Fibroblast of lung (primary cell): ENCODE results near the gene UMAD1. TPM values are rescaled to one million over a fixed set of nuclear protein-coding genes. Genes with fewer than 3 reads are reported as not detected.

Experiments used
- DNase-seq, 2 donors: peaks; one replicate each; pipeline versions ENCODE4 v3.0.0 to v3.0.0-alpha.2; 2010; ENCODE audit warnings: low read depth in 2 of 2
- H2AFZ ChIP-seq: 2 replicates; pipeline ENCODE4 v1.5.1; 2012; ENCODE audit warnings: low read length, control low read depth, inconsistent platforms
- H3K27ac ChIP-seq: 2 replicates; pipeline ENCODE4 v1.5.1; 2011; ENCODE audit warnings: low read length, control low read depth; ENCODE audit not compliant: insufficient read depth
- H3K27me3 ChIP-seq: 2 replicates; pipeline ENCODE4 v1.5.1; 2011; ENCODE audit warnings: mild to moderate bottlenecking, low read length; ENCODE audit not compliant: control insufficient read depth, insufficient read depth
- H3K36me3 ChIP-seq: 2 replicates; pipeline ENCODE4 v1.5.1; 2011; ENCODE audit warnings: low read length; ENCODE audit not compliant: control insufficient read depth, insufficient read depth
- H3K4me1 ChIP-seq: 2 replicates; pipeline ENCODE4 v1.5.1; 2011; ENCODE audit warnings: low read length; ENCODE audit not compliant: control insufficient read depth, insufficient read depth; ENCODE audit errors: extremely low read depth
- H3K4me2 ChIP-seq: 2 replicates; pipeline ENCODE4 v1.5.1; 2011; ENCODE audit warnings: low read length, control low read depth; ENCODE audit not compliant: insufficient read depth; ENCODE audit errors: extremely low read depth
- H3K4me3 ChIP-seq, 4 experiments: fragments of 200-600 bp in 1 of 4; sonication (generic) in 1 of 4; replicated peaks in 1 of 4; 2 replicates each; pipeline ENCODE4 v1.5.1; 2011 to 2016; ENCODE audit warnings: low read length in 4 of 4, low read depth in 3 of 4, mild to moderate bottlenecking in 3 of 4, control low read depth in 2 of 4, inconsistent platforms in 1 of 4, mixed read lengths in 1 of 4; ENCODE audit not compliant: insufficient read depth in 1 of 4; ENCODE audit errors: control extremely low read depth in 1 of 4
- H3K79me2 ChIP-seq: 2 replicates; pipeline ENCODE4 v1.5.1; 2012; ENCODE audit warnings: mild to moderate bottlenecking, low read length, inconsistent platforms; ENCODE audit not compliant: control insufficient read depth, insufficient read depth
- H3K9ac ChIP-seq: 2 replicates; pipeline ENCODE4 v1.5.1; 2011; ENCODE audit warnings: mild to moderate bottlenecking, low read length, control low read depth; ENCODE audit not compliant: insufficient read depth
- H3K9me3 ChIP-seq: 2 replicates; pipeline ENCODE4 v1.5.1; 2012; ENCODE audit warnings: low read depth, low read length; ENCODE audit not compliant: control insufficient read depth, insufficient read depth
- H4K20me1 ChIP-seq: 2 replicates; pipeline ENCODE4 v1.5.1; 2011; ENCODE audit warnings: low read length; ENCODE audit not compliant: control insufficient read depth, insufficient read depth; ENCODE audit errors: extremely low read depth
- EZH2 ChIP-seq: IDR thresholded peaks from 2 replicates; pipeline ENCODE4 v1.5.1; 2012; ENCODE audit warnings: low read length, control low read depth, mild to moderate bottlenecking; ENCODE audit errors: missing control alignments
- polyA plus RNA-seq, 2 donors: library from polyadenylated mRNA; depleted of rRNA in 1 of 2; stranded (reverse) in 1 of 2; unstranded in 1 of 2; fragments of >200 nt; gene quantifications; 2 replicates each; pipeline ENCODE4 v1.2.1, GENCODE V29; 2011 to 2012; ENCODE audit warnings: missing spikeins in 1 of 2
- total RNA-seq: library from RNA; depleted of rRNA; stranded (reverse); fragments of >200 nt; gene quantifications from 2 replicates; pipeline ENCODE4 v1.2.1, GENCODE V29; 2014
- TF ChIP-seq, protein P1 (sequence below), 2 donors: IDR thresholded peaks in 1 of 2; conservative IDR thresholded peaks in 1 of 2; 1 replicate in 1 of 2; 2 replicates in 1 of 2; pipeline ENCODE4 v1.5.1; 2011 to 2012; ENCODE audit warnings: low read length in 2 of 2, control low read depth in 1 of 2, inconsistent platforms in 1 of 2, low read depth in 1 of 2, mild to moderate bottlenecking in 1 of 2

UMAD1 gene
- total and polyA plus RNA-seq, 2 donors (not counting 1 experiment from before 2014, with no cell fraction given) = 12.4 to 19.8 TPM

DNA sequence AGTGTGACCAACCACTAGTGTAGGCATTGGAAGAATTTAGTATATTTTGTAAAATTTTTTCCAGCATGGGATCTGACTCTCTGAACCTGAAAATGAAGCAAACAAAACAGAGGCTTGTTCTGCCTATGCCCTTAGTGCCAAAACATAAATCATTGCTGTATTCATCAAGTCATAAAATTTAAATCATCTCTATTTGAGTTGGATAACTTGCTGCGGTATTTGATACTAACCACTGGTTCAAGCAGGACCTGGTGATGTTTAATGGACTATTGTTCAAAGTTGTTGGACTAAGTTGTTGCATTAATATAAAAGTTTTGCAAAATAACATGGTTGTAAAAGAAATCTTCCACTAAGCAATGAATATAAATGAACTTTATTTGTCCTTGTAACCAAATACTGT lies 97.6 kb downstream of the UMAD1 start:
- no peaks in the 10 kb centered on the region for H3K27me3 ChIP-seq
- no peaks in the 10 kb centered on the region for H3K4me1 ChIP-seq
- no peaks in the 10 kb centered on the region for H3K79me2 ChIP-seq
- no peak overlapping the region for H3K9ac ChIP-seq
- H3K27ac ChIP-seq = no peak overlapping the region
- no peak for TF ChIP-seq EZH2
- TF ChIP-seq, protein P1, sequence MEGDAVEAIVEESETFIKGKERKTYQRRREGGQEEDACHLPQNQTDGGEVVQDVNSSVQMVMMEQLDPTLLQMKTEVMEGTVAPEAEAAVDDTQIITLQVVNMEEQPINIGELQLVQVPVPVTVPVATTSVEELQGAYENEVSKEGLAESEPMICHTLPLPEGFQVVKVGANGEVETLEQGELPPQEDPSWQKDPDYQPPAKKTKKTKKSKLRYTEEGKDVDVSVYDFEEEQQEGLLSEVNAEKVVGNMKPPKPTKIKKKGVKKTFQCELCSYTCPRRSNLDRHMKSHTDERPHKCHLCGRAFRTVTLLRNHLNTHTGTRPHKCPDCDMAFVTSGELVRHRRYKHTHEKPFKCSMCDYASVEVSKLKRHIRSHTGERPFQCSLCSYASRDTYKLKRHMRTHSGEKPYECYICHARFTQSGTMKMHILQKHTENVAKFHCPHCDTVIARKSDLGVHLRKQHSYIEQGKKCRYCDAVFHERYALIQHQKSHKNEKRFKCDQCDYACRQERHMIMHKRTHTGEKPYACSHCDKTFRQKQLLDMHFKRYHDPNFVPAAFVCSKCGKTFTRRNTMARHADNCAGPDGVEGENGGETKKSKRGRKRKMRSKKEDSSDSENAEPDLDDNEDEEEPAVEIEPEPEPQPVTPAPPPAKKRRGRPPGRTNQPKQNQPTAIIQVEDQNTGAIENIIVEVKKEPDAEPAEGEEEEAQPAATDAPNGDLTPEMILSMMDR (conservative IDR thresholded peaks at IDR 0.05 in 1 of 2, IDR thresholded peaks at IDR 0.05 in 1 of 2; ENCODE audit: low read depth in 1 of 2, low read length in 2 of 2) = no peak
- H4K20me1 ChIP-seq = no peaks in the 10 kb centered on the region
- no peak overlapping the region for H3K4me3 ChIP-seq
- no peaks in the 10 kb centered on the region for H3K9me3 ChIP-seq
- no peak overlapping the region for H2AFZ ChIP-seq
- no peaks in the 10 kb centered on the region for H3K36me3 ChIP-seq
- no peak for DNase-seq
- H3K4me2 ChIP-seq = no peak overlapping the region

DNA sequence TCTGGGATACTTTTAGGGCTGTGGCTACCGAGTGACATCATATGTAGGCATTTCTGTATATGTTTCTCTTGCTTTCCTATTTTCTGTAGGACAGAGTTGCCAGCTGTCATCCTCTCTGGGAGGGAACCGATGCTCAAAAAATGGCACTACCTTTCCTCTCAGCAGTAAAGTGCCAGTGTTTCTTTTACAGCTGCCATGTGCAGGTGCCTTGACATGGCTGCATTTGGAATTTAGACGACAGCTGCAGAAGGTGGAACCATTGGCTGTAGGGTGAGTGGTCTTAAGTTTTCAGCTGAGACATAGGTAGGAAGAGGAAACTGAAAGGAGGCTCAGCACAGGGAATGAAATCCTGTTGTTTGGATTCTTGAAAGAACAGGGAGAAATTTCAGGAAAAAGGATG lies 98.1 kb downstream of the UMAD1 start:
- Histone ChIP-seq H3K9ac (no peak overlapping the region), H3K27me3 (no peaks in the 10 kb centered on the region), H3K4me1 (no peaks in the 10 kb centered on the region), H3K36me3 (no peaks in the 10 kb centered on the region), H3K79me2 (no peaks in the 10 kb centered on the region), H4K20me1 (no peaks in the 10 kb centered on the region), H2AFZ (no peak overlapping the region), H3K4me3 (no peak overlapping the region), H3K27ac (no peak overlapping the region), H3K4me2 (no peak overlapping the region), H3K9me3 (no peaks in the 10 kb centered on the region)
- DNase-seq = no peak
- TF ChIP-seq EZH2 = no peak
- TF ChIP-seq, protein P1 (conservative IDR thresholded peaks at IDR 0.05 in 1 of 2, IDR thresholded peaks at IDR 0.05 in 1 of 2; ENCODE audit: low read depth in 1 of 2, low read length in 2 of 2) = no peak

DNA sequence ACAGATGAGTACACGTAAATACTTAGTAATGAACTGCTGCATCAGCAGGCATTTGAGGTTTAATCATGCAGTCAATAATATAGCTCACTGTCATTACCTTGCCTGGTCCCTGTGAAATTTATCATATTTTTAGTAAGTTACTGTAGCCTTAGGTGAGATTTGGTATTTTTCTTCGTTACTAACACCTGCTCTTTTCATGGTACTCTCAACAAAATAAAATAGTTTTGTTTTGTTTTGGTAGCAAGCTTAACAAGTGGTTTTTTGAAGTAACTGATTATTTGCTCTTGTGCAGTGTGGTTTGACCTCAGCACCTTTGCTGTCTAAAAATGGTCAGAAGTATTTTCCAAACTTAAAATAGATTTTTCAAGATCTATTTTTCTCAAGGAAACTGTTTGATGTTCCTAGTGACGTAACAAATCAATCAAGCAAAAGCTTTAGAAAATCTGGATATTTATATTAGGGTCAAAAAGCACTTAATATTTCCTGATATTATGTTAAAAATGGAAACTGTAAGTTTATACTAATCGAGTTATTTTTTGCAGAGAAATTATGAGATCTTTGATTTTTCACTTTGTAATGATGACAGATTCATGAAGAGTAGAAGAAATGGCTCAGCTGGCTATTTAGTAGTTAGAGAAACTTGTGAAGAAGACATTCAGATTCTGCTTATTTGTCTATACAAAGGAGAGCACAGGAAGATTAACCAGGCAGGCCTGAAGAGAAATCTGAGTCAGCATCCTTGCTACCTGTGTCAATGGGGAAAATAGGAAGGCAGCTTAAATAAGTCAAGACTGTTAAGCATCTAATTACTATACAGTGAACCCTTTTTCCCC lies 98.9 kb downstream of the UMAD1 start:
- no peaks in the 10 kb centered on the region for H3K9me3 ChIP-seq
- TF ChIP-seq EZH2 = no peak
- TF ChIP-seq, protein P1 (conservative IDR thresholded peaks at IDR 0.05 in 1 of 2, IDR thresholded peaks at IDR 0.05 in 1 of 2; ENCODE audit: low read depth in 1 of 2, low read length in 2 of 2) = no peak

More for the DNA sequence above, 98.9 kb downstream of the UMAD1 start:
- Histone ChIP-seq H3K9ac (no peak overlapping the region), H2AFZ (no peak overlapping the region), H3K27ac (no peak overlapping the region), H3K4me2 (no peak overlapping the region), H3K4me3 (no peak overlapping the region), H3K36me3 (no peaks in the 10 kb centered on the region), H3K79me2 (no peaks in the 10 kb centered on the region), H3K4me1 (no peaks in the 10 kb centered on the region), H3K27me3 (no peaks in the 10 kb centered on the region), H4K20me1 (no peaks in the 10 kb centered on the region)
- DNase-seq = no peak
